K562 (cell line): ENCODE measurements around the gene MYOC.

Source experiments
- ESRRA ChIP-seq: fragments of 450-650 bp; IDR thresholded peaks from 2 replicates; pipeline ENCODE4 v1.6.1; 2014; ENCODE audit warnings: low read depth, mild to moderate bottlenecking, moderate library complexity, borderline replicate concordance
- MTA1 ChIP-seq: fragments of 450-650 bp; IDR thresholded peaks from 2 replicates; pipeline ENCODE4 v1.6.1; 2017; ENCODE audit warnings: borderline replicate concordance
- MYBL2 ChIP-seq, 2 experiments: fragments of 450-650 bp in 1 of 2; sonication (generic) in 1 of 2; formaldehyde crosslinking in 1 of 2; IDR thresholded peaks; 2 replicates each; pipeline versions ENCODE4 v1.6.1 to v1.8.1; 2017 to 2022; ENCODE audit warnings: borderline replicate concordance in 1 of 2, inconsistent platforms in 1 of 2, low read depth in 1 of 2, mild to moderate bottlenecking in 1 of 2, missing genetic modification reagents in 1 of 2, moderate library complexity in 1 of 2
- POLR2AphosphoS5 ChIP-seq: IDR thresholded peaks from 2 replicates; pipeline ENCODE4 v1.6.1; 2011; ENCODE audit warnings: mild to moderate bottlenecking, low read depth, low read length, moderate library complexity; ENCODE audit not compliant: control insufficient read depth, insufficient read depth
- TF ChIP-seq, protein P1 (sequence below), 3 experiments: IDR thresholded peaks in 2 of 3; conservative IDR thresholded peaks in 1 of 3; 2 replicates each; pipeline ENCODE4 v1.5.1; 2011 to 2012; ENCODE audit warnings: low read length in 3 of 3, mild to moderate bottlenecking in 3 of 3, control low read depth in 2 of 3, improper control_type of control experiment in 1 of 3, inconsistent platforms in 1 of 3, low read depth in 1 of 3, mixed read lengths in 1 of 3, moderate library complexity in 1 of 3; ENCODE audit not compliant: insufficient read depth in 2 of 3

DNA sequence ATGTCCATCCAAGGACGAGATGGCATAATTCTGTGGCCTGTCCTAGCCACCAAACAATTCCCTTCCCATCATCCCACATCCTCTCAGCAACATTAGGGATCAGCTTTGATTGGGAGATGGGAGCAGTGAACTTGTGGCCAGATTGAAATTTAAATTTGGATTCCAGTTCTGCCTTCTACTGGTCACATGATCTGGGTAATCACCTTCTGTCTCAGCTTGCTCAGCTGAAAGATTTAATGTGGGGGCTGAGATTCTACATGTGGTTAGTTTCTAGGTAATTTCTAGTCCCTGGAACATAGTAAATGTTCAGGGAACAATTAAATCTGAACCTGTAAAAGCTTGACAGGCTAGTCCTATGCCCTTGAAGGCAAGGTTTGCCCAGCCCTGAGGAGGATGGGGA lies 27.3 kb downstream of the MYOC start:
- TF ChIP-seq MYBL2 (IDR thresholded peaks at IDR 0.05; ENCODE audit: low read depth) (no peak), MYBL2 (CRISPR knock-in tag; IDR thresholded peaks at IDR 0.05; ENCODE audit: borderline replicate concordance) (no peak), ESRRA (no peak), POLR2AphosphoS5 (no peak), MTA1 (no peak)
- TF ChIP-seq, protein P1, sequence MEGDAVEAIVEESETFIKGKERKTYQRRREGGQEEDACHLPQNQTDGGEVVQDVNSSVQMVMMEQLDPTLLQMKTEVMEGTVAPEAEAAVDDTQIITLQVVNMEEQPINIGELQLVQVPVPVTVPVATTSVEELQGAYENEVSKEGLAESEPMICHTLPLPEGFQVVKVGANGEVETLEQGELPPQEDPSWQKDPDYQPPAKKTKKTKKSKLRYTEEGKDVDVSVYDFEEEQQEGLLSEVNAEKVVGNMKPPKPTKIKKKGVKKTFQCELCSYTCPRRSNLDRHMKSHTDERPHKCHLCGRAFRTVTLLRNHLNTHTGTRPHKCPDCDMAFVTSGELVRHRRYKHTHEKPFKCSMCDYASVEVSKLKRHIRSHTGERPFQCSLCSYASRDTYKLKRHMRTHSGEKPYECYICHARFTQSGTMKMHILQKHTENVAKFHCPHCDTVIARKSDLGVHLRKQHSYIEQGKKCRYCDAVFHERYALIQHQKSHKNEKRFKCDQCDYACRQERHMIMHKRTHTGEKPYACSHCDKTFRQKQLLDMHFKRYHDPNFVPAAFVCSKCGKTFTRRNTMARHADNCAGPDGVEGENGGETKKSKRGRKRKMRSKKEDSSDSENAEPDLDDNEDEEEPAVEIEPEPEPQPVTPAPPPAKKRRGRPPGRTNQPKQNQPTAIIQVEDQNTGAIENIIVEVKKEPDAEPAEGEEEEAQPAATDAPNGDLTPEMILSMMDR (IDR thresholded peaks at IDR 0.05 in 2 of 3, conservative IDR thresholded peaks at IDR 0.05 in 1 of 3; ENCODE audit: insufficient read depth in 2 of 3, low read depth in 1 of 3, low read length in 3 of 3) = no peak
